Uterus (tissue), 2 donors: Measurements from ENCODE around the gene FHDC1.

Experiments used
- POLR2A ChIP-seq, 2 donors: fragments of 450-650 bp; IDR thresholded peaks; one replicate each; pipeline ENCODE4 v1.6.1; 2016; ENCODE audit warnings: antibody characterized with exemption in 2 of 2, mild to moderate bottlenecking in 1 of 2, moderate library complexity in 1 of 2
- TF ChIP-seq, protein P1 (sequence below), 4 experiments: fragments of 200-600 bp in 2 of 4; fragments of 450-650 bp in 2 of 4; sonication (generic) in 2 of 4; IDR thresholded peaks; one replicate each; pipeline ENCODE4 v1.5.1; 2016 to 2019; ENCODE audit warnings: antibody characterized with exemption in 4 of 4, mild to moderate bottlenecking in 2 of 4, moderate library complexity in 1 of 4

DNA sequence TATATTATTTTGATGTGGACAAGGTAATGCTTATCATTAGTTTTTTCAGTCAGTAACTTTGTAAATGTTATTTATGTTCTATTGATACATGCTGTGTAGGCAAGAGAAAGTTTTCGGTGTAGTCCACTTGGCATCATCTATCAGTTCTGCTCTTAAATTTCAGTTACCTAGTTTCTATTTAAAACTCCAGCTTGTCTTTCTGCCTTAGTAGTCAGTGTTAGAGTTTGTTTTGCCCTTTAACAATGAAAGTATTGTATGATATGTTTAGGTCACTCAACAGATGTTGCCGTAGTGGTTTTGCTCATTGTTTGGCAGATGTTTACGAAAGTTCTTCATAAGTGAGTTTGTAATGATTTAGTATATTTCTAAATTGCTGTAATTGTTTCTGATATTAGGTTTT lies 34.9 kb upstream of the FHDC1 start:
- TF ChIP-seq, protein P1, sequence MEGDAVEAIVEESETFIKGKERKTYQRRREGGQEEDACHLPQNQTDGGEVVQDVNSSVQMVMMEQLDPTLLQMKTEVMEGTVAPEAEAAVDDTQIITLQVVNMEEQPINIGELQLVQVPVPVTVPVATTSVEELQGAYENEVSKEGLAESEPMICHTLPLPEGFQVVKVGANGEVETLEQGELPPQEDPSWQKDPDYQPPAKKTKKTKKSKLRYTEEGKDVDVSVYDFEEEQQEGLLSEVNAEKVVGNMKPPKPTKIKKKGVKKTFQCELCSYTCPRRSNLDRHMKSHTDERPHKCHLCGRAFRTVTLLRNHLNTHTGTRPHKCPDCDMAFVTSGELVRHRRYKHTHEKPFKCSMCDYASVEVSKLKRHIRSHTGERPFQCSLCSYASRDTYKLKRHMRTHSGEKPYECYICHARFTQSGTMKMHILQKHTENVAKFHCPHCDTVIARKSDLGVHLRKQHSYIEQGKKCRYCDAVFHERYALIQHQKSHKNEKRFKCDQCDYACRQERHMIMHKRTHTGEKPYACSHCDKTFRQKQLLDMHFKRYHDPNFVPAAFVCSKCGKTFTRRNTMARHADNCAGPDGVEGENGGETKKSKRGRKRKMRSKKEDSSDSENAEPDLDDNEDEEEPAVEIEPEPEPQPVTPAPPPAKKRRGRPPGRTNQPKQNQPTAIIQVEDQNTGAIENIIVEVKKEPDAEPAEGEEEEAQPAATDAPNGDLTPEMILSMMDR (IDR thresholded peaks at IDR 0.05) = no peak
- TF ChIP-seq POLR2A (IDR thresholded peaks at IDR 0.05) = no peak
